ENCODE measurements around the gene SDHAF1.
A peak's percentile ranks its signal among the peaks of the same experiment; 100 is the strongest.

Gene SDHAF1

DNA sequence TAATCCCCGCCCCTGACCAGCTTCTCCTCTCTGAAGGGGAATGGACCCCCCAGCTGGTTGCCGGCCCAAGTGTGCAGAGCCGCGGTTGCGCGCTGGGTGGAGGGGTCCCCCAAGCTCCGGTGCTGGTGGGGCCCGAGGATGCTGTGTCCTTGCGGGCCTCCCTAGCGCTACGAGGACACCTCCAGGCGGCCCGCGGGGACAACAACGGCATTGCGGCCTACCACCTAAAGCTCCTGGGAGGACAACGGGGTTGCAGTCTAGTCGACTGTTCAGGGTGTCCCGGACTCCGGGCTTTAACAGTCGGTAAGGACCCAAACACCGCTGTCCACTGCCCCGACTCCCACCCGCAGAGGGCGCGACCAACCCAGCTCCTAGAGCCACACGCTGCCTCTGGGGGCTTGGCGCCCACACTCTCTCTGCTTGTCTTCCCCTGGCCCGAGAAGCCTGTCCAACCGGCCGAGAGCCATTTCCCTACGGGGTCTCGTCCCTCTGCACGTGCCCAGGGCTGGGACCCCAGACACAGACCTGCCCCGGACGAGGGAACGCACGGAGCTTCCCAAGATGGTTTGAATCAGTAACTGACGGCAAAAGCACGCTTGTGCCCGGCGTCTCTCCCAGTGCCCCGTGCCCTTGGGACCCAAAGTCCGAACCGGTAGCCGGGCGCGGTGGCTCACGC, 927 bp upstream of the SDHAF1 start:
- H3K4me3 ChIP-seq (ENCODE audit: low read depth in 1 of 5, low read length in 5 of 5) = peak overlapping the region in 4 of 5 donors; percentile 86 to 94 (median 88)
- peaks cover 0 to 33% (median 26%) of the 10 kb centered on the region in 5 donors for H3K4me1 ChIP-seq (ENCODE audit: control insufficient read depth in 5 of 5, insufficient read depth in 5 of 5, low read length in 5 of 5)
- H3K27me3 ChIP-seq (ENCODE audit: control insufficient read depth in 5 of 5, insufficient read depth in 4 of 5, low read length in 5 of 5) = no peaks in the 10 kb centered on the region
- H3K27ac ChIP-seq (ENCODE audit: low read depth, low read length) = no peak overlapping the region
- peaks cover 0 to 14% (median 5%) of the 10 kb centered on the region in 5 donors for H3K36me3 ChIP-seq (ENCODE audit: control insufficient read depth in 5 of 5, insufficient read depth in 5 of 5, low read length in 5 of 5)
- no peaks in the 10 kb centered on the region for H3K9me3 ChIP-seq (ENCODE audit: control insufficient read depth in 5 of 5, low read length in 5 of 5)
- peak overlapping the region in 4 of 5 donors; percentile 53 to 92 (median 88) for H3K9ac ChIP-seq (ENCODE audit: low read length in 5 of 5)

DNA sequence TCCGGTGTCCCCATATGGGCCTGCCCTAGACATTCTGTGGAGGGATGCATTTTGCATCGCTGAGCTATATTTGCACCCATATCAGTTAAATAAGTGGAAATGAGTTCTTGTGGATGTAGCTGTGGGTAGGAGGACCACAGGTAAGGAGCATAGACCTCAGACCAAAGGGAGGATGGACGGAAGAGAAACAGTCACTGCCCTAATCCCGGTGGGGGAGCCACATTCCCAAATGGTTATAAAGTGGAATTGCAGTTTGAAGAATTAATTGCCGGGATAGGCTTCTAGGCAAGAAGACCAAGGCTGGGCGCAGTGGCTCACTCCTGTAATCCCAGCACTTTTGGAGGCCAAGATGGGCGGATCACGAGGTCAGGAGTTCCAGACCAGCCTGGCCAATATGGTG, 1.8 kb downstream of the SDHAF1 start:
- Histone ChIP-seq H3K9ac (ENCODE audit: low read length in 5 of 5) (peak overlapping the region in 4 of 5 donors; percentile 85 to 93 (median 92)), H3K27ac (ENCODE audit: low read depth, low read length) (no peak overlapping the region)

DNA sequence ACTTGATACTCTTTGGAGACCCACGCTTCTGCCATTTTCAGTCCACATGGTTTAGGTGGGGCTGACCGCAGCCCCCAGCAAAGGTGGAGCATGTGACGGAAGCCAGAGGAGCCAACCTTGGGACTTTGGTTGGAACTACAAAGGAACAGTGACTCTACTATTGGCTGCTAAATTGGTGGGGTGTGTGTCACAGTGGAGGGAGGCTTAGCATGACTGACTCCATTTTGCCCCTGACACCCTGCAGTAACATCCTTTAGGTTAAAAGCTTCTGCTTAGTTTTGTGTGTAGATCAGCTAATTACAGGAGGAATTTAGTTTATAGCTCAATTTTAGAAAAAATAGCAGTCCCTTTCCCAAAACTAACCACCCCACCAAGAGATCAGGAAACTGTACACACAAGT, 6.6 kb downstream of the SDHAF1 start:
- Histone ChIP-seq H3K4me3 (ENCODE audit: low read depth in 1 of 5, low read length in 5 of 5) (no peak overlapping the region), H3K9ac (ENCODE audit: low read length in 5 of 5) (no peak overlapping the region), H3K9me3 (ENCODE audit: control insufficient read depth in 5 of 5, low read length in 5 of 5) (no peaks in the 10 kb centered on the region), H3K27ac (ENCODE audit: low read depth, low read length) (no peak overlapping the region), H3K27me3 (ENCODE audit: control insufficient read depth in 5 of 5, insufficient read depth in 4 of 5, low read length in 5 of 5) (no peaks in the 10 kb centered on the region), H3K36me3 (ENCODE audit: control insufficient read depth in 5 of 5, insufficient read depth in 5 of 5, low read length in 5 of 5) (peaks cover 0 to 29% (median 15%) of the 10 kb centered on the region in 5 donors), H3K4me1 (ENCODE audit: control insufficient read depth in 5 of 5, insufficient read depth in 5 of 5, low read length in 5 of 5) (peaks cover 2 to 14% (median 9%) of the 10 kb centered on the region in 5 donors)

More for the DNA sequence above, 1.8 kb downstream of the SDHAF1 start:
- H3K9me3 ChIP-seq (ENCODE audit: control insufficient read depth in 5 of 5, low read length in 5 of 5) = no peaks in the 10 kb centered on the region
- H3K27me3 ChIP-seq (ENCODE audit: control insufficient read depth in 5 of 5, insufficient read depth in 4 of 5, low read length in 5 of 5) = no peaks in the 10 kb centered on the region
- H3K4me1 ChIP-seq (ENCODE audit: control insufficient read depth in 5 of 5, insufficient read depth in 5 of 5, low read length in 5 of 5) = peaks cover 2 to 40% (median 29%) of the 10 kb centered on the region in 5 donors
- H3K4me3 ChIP-seq (ENCODE audit: low read depth in 1 of 5, low read length in 5 of 5) = peak overlapping the region in 1 of 5 donors; percentile 88
- H3K36me3 ChIP-seq (ENCODE audit: control insufficient read depth in 5 of 5, insufficient read depth in 5 of 5, low read length in 5 of 5) = peaks cover 0 to 26% (median 13%) of the 10 kb centered on the region in 5 donors

DNA sequence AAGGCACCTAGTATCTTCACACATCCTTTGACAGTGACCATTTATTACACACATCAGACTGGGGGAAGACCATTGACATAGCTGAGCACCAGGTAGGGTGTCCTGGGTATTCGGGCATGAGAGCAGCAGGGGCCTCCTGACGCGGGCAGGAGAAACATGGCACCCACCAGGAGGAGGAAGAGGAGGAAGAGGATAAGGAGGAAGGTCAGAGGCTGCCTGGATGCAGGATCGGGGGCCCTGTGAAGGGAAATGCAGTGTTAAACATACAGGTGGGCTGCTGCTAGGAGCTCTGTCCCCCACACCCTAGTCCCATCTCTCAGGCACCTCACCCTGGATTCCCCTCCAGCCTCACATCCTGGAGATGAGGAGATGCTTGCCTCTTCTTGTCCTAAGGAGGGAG, 8.3 kb downstream of the SDHAF1 start:
- peaks cover 0 to 21% (median 11%) of the 10 kb centered on the region in 5 donors for H3K36me3 ChIP-seq (ENCODE audit: control insufficient read depth in 5 of 5, insufficient read depth in 5 of 5, low read length in 5 of 5)
- peaks cover 2 to 11% (median 6%) of the 10 kb centered on the region in 5 donors for H3K4me1 ChIP-seq (ENCODE audit: control insufficient read depth in 5 of 5, insufficient read depth in 5 of 5, low read length in 5 of 5)
- H3K27me3 ChIP-seq (ENCODE audit: control insufficient read depth in 5 of 5, insufficient read depth in 4 of 5, low read length in 5 of 5) = no peaks in the 10 kb centered on the region
- no peak overlapping the region for H3K4me3 ChIP-seq (ENCODE audit: low read depth in 1 of 5, low read length in 5 of 5)
- no peak overlapping the region for H3K27ac ChIP-seq (ENCODE audit: low read depth, low read length)
- H3K9ac ChIP-seq (ENCODE audit: low read length in 5 of 5) = no peak overlapping the region
- H3K9me3 ChIP-seq (ENCODE audit: control insufficient read depth in 5 of 5, low read length in 5 of 5) = no peaks in the 10 kb centered on the region

DNA sequence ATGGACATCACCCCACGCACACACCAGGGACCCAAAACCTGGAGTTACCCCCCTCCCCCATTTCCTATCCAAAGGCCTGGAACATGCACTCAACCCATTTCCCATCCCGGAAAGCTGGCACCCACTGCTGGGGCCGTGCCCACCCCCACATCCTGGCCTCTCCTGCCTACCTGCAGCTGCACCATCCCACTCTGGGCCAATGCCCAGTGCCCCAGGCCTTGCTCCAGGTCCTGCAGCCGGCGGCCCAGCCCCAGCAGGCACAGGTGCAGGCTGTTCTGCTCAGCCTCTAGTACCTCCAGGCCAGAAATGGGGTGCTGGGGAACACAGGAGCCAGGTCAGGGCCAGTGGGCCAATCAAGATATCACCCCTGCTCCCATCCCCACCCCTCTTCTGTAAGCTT, 12.0 kb downstream of the SDHAF1 start:
- peaks cover 0 to 4% (median 2%) of the 10 kb centered on the region in 5 donors for H3K36me3 ChIP-seq (ENCODE audit: control insufficient read depth in 5 of 5, insufficient read depth in 5 of 5, low read length in 5 of 5)
- no peaks in the 10 kb centered on the region for H3K27me3 ChIP-seq (ENCODE audit: control insufficient read depth in 5 of 5, insufficient read depth in 4 of 5, low read length in 5 of 5)
- no peak overlapping the region for H3K4me3 ChIP-seq (ENCODE audit: low read depth in 1 of 5, low read length in 5 of 5)
- H3K9me3 ChIP-seq (ENCODE audit: control insufficient read depth in 5 of 5, low read length in 5 of 5) = no peaks in the 10 kb centered on the region
- no peak overlapping the region for H3K27ac ChIP-seq (ENCODE audit: low read depth, low read length)
- H3K9ac ChIP-seq (ENCODE audit: low read length in 5 of 5) = no peak overlapping the region
- H3K4me1 ChIP-seq (ENCODE audit: control insufficient read depth in 5 of 5, insufficient read depth in 5 of 5, low read length in 5 of 5) = peaks cover 0 to 17% (median 12%) of the 10 kb centered on the region in 5 donors

DNA sequence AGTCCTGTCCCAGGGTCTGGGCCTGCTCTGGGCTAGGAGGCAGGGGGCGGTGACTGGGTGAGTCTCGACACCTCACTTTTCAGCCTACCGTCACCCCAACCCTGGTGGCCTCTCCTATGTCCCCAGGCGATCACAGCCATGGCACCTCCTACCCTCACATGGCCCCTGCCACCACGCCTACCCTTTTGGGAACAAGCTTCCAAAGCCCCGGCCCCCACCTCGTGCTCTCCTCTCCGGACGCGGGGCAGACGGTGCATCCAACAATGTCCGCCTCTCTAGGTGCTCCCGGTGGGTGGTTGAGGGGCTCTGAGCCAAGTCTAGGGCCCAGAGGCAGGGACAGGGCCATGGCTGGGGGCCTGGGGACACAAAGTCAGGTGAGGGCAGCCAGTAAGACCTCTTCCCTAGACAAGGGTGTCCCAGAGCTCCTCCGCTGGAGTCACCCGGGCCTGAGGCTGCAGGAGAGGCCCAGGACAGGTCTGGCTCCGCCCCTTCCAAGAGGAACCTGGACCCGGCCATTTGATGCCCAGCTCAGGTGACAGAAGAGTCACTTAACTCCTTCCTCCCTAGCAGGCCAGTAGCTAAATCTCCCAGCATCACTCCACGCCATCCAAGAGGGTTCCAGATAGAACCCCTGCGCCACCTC, 13.5 kb downstream of the SDHAF1 start, which contains the start of gene SYNE4:
SYNE4 (minus strand) TSS at position 478 of the 643 bp plus-strand sequence; CDS start at position 346, 132 bp downstream.
- Histone ChIP-seq H3K36me3 (ENCODE audit: control insufficient read depth in 5 of 5, insufficient read depth in 5 of 5, low read length in 5 of 5) (peaks cover 0 to 3% (median under 1%) of the 10 kb centered on the region in 5 donors), H3K9ac (ENCODE audit: low read length in 5 of 5) (peak within 1 kb of the TSS in 3 of 5 donors; percentile 44 to 66 (median 61)), H3K9me3 (ENCODE audit: control insufficient read depth in 5 of 5, low read length in 5 of 5) (no peaks in the 10 kb centered on the region), H3K4me3 (ENCODE audit: low read depth in 1 of 5, low read length in 5 of 5) (peak within 1 kb of the TSS in 4 of 5 donors; percentile 48 to 61 (median 49)), H3K27me3 (ENCODE audit: control insufficient read depth in 5 of 5, insufficient read depth in 4 of 5, low read length in 5 of 5) (no peaks in the 10 kb centered on the region), H3K27ac (ENCODE audit: low read depth, low read length) (no peak within 1 kb of the TSS), H3K4me1 (ENCODE audit: control insufficient read depth in 5 of 5, insufficient read depth in 5 of 5, low read length in 5 of 5) (peaks cover 3 to 24% (median 18%) of the 10 kb centered on the region in 5 donors)

DNA sequence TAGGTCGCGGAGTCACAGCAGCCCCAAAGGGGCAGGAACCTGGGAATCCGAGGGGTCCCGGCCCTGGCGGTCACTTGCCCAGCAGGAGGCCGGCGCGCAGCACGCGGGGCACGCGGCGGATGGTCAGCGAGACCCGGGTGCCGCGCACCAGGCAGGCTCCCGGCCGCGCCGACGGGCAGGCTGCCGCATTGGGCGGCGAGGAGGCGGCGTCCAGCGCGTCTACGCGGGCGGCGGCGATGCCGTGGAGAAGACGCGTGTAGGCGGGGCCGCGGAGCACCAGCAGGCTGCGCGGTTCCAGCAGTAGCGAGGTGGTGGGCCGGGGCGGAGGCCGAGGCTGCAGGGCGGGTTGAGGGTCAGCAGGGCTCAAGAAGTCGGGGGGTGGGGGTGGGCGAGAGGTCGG, 14.2 kb downstream of the SDHAF1 start:
- Histone ChIP-seq H3K27me3 (ENCODE audit: control insufficient read depth in 5 of 5, insufficient read depth in 4 of 5, low read length in 5 of 5) (no peaks in the 10 kb centered on the region), H3K9ac (ENCODE audit: low read length in 5 of 5) (peak overlapping the region in 3 of 5 donors; percentile 44 to 66 (median 61)), H3K4me1 (ENCODE audit: control insufficient read depth in 5 of 5, insufficient read depth in 5 of 5, low read length in 5 of 5) (peaks cover 4 to 29% (median 22%) of the 10 kb centered on the region in 5 donors), H3K36me3 (ENCODE audit: control insufficient read depth in 5 of 5, insufficient read depth in 5 of 5, low read length in 5 of 5) (peaks cover 0 to 1% (median 0%) of the 10 kb centered on the region in 5 donors), H3K4me3 (ENCODE audit: low read depth in 1 of 5, low read length in 5 of 5) (peak overlapping the region in 4 of 5 donors; percentile 48 to 61 (median 49)), H3K27ac (ENCODE audit: low read depth, low read length) (no peak overlapping the region), H3K9me3 (ENCODE audit: control insufficient read depth in 5 of 5, low read length in 5 of 5) (no peaks in the 10 kb centered on the region)

DNA sequence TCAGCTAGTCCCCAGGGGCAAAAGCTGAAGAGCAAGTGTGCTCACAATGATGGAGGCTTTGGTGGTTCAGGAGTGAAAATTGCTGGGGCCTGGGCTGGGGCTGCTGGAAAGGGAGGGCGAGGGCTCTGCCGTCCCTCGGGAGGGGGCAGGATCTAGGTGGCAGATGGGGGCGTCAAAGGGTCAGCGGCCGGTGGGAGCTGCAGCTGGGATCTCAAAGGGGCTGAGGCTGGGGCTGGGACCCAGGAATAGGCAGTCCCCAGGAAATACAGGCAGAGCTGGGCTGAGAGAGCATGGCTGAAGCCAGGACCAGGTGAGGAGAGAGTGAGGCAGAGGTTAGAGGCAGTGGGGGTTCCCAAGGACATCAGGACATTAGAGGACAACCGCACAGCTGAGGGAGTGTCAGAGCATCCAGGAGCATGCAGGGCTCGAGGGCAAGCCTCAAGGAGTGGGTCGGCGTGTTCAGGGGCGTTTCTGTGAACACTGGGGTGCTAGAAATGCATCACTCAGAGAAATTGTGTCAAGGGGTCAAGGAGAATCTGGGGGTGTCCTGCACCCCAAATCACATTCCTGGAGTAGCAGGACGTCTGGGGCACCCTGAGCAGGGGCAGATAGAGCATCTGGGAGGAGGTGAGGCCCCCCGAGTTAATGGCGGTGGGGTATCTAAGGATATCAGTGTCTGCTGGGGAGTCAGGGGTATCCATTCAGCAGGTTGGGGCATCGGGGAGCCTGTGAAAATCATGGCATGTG, 14.8 kb downstream of the SDHAF1 start:
- Histone ChIP-seq H3K4me1 (ENCODE audit: control insufficient read depth in 5 of 5, insufficient read depth in 5 of 5, low read length in 5 of 5) (peaks cover 4 to 34% (median 28%) of the 10 kb centered on the region in 5 donors), H3K36me3 (ENCODE audit: control insufficient read depth in 5 of 5, insufficient read depth in 5 of 5, low read length in 5 of 5) (no peaks in the 10 kb centered on the region), H3K4me3 (ENCODE audit: low read depth in 1 of 5, low read length in 5 of 5) (peak overlapping the region in 4 of 5 donors; percentile 48 to 61 (median 49)), H3K9ac (ENCODE audit: low read length in 5 of 5) (peak overlapping the region in 1 of 5 donors; percentile 44), H3K9me3 (ENCODE audit: control insufficient read depth in 5 of 5, low read length in 5 of 5) (no peaks in the 10 kb centered on the region), H3K27me3 (ENCODE audit: control insufficient read depth in 5 of 5, insufficient read depth in 4 of 5, low read length in 5 of 5) (no peaks in the 10 kb centered on the region), H3K27ac (ENCODE audit: low read depth, low read length) (no peak overlapping the region)

DNA sequence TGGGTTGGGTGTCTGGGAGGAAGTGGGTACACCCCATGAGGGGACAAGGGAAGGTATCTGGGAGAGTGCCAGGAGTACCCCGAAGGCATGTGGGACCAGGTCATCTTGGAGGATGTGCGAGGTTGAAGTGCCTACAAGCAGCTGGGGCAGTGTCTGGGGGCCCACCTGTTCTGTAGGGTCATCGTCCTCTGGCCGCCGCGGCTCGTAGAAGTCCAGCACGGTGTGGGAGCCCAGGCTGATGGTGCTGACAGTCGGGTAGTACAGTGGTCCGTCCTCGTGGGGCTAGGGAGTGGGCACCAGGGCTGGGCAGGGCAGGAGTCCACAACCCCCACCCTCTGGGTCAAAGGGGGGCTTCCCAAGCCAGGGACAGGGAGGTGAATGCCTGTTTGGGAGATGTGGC, 15.4 kb downstream of the SDHAF1 start:
- Histone ChIP-seq H3K36me3 (ENCODE audit: control insufficient read depth in 5 of 5, insufficient read depth in 5 of 5, low read length in 5 of 5) (no peaks in the 10 kb centered on the region), H3K27me3 (ENCODE audit: control insufficient read depth in 5 of 5, insufficient read depth in 4 of 5, low read length in 5 of 5) (no peaks in the 10 kb centered on the region), H3K9ac (ENCODE audit: low read length in 5 of 5) (no peak overlapping the region), H3K9me3 (ENCODE audit: control insufficient read depth in 5 of 5, low read length in 5 of 5) (no peaks in the 10 kb centered on the region), H3K4me1 (ENCODE audit: control insufficient read depth in 5 of 5, insufficient read depth in 5 of 5, low read length in 5 of 5) (peaks cover 4 to 35% (median 28%) of the 10 kb centered on the region in 5 donors), H3K4me3 (ENCODE audit: low read depth in 1 of 5, low read length in 5 of 5) (no peak overlapping the region), H3K27ac (ENCODE audit: low read depth, low read length) (no peak overlapping the region)
